IMR-90 (cell line): ENCODE measurements around the gene C6orf118. TPM values are rescaled to one million over a fixed set of nuclear protein-coding genes. Genes with fewer than 3 reads are reported as not detected.

Source experiments
- ATAC-seq: fragments of 200-7000 bp; cut with Tn5 transposase; 2 replicates; pipeline ENCODE4 v1.9.1; 2020; ENCODE audit warnings: low read depth, mild to moderate bottlenecking, moderate library complexity
- BruUV-seq: library from RNA; stranded (reverse); fragments of 400-500 nt; replicated peaks from 2 replicates; lab custom pipeline; 2021; lab: Mats Ljungman, UMichigan
- CTCF ChIA-PET: fragments of 300-600 bp; formaldehyde crosslinking; extraction: SDS; loops from one replicate; lab custom pipeline; 2021; ENCODE audit warnings: antibody characterized with exemption; lab: Yijun Ruan, JAX
- POLR2A ChIA-PET: fragments of 300-600 bp; sonication (Branson Sonifier 250); formaldehyde crosslinking; loops from one replicate; lab custom pipeline; 2022; ENCODE audit warnings: antibody characterized with exemption; ENCODE audit not compliant: unreplicated experiment; lab: Charles Lee
- DNase-seq: peaks from one replicate; pipeline ENCODE4 v3.0.0; 2013
- H2AFZ ChIP-seq: replicated peaks from 2 replicates; pipeline ENCODE3; 2013; ENCODE audit warnings: low read length, mild to moderate bottlenecking; ENCODE audit not compliant: poor library complexity
- H2AK5ac ChIP-seq: 2 replicates; pipeline ENCODE4 v1.6.1; 2013; ENCODE audit warnings: low read depth, low read length, inconsistent platforms
- H2AK9ac ChIP-seq: replicated peaks from 2 replicates; pipeline ENCODE3; 2013; ENCODE audit warnings: mild to moderate bottlenecking, low read depth, low read length, moderate library complexity; ENCODE audit not compliant: poor library complexity
- H2BK120ac ChIP-seq: 2 replicates; pipeline ENCODE4 v1.6.1; 2013; ENCODE audit warnings: low read depth, low read length, inconsistent platforms
- H2BK15ac ChIP-seq: 3 replicates; pipeline ENCODE4 v1.6.1; 2013; ENCODE audit warnings: low read depth, low read length, inconsistent platforms
- H2BK20ac ChIP-seq: 2 replicates; pipeline ENCODE4 v1.6.1; 2013; ENCODE audit warnings: low read depth, mild to moderate bottlenecking, inconsistent platforms, low read length, moderate library complexity
- H2BK5ac ChIP-seq: 2 replicates; pipeline ENCODE4 v1.6.1; 2013; ENCODE audit warnings: mild to moderate bottlenecking, low read depth, low read length, inconsistent platforms; ENCODE audit not compliant: poor library complexity, severe bottlenecking
- H3K14ac ChIP-seq: replicated peaks from 2 replicates; pipeline ENCODE4 v1.6.1; 2013; ENCODE audit warnings: low read depth, low read length, inconsistent platforms
- H3K18ac ChIP-seq: 2 replicates; pipeline ENCODE4 v1.6.1; 2013; ENCODE audit warnings: low read depth, low read length, control low read depth
- H3K23ac ChIP-seq: 2 replicates; pipeline ENCODE4 v1.6.1; 2013; ENCODE audit warnings: low read depth, low read length, inconsistent platforms
- H3K27ac ChIP-seq: 2 replicates; pipeline ENCODE4 v1.5.1; 2013; ENCODE audit warnings: mild to moderate bottlenecking, control low read depth, low read length; ENCODE audit not compliant: insufficient read depth
- H3K27me3 ChIP-seq: 2 replicates; pipeline ENCODE4 v1.6.1; 2013; ENCODE audit warnings: low read length; ENCODE audit not compliant: control insufficient read depth, insufficient read depth
- H3K36me3 ChIP-seq: 2 replicates; pipeline ENCODE4 v1.6.1; 2013; ENCODE audit warnings: low read length, mixed read lengths; ENCODE audit not compliant: control insufficient read depth, insufficient read depth
- H3K4ac ChIP-seq: 2 replicates; pipeline ENCODE4 v1.6.1; 2013; ENCODE audit warnings: low read depth, low read length, inconsistent platforms
- H3K4me1 ChIP-seq: 2 replicates; pipeline ENCODE4 v1.6.1; 2013; ENCODE audit warnings: low read length, mixed read lengths; ENCODE audit not compliant: control insufficient read depth, insufficient read depth
- H3K4me2 ChIP-seq: 2 replicates; pipeline ENCODE4 v1.6.1; 2013; ENCODE audit warnings: low read depth, mild to moderate bottlenecking, control low read depth, low read length, moderate library complexity
- H3K4me3 ChIP-seq: 2 replicates; pipeline ENCODE4 v1.5.1; 2013; ENCODE audit warnings: low read depth, mild to moderate bottlenecking, control low read depth, low read length, moderate library complexity; ENCODE audit not compliant: insufficient read depth
- H3K56ac ChIP-seq: 2 replicates; pipeline ENCODE4 v1.6.1; 2013; ENCODE audit warnings: low read length, inconsistent platforms; ENCODE audit not compliant: insufficient read depth; ENCODE audit errors: extremely low read depth
- H3K79me1 ChIP-seq, 2 experiments: 2 replicates each; pipeline ENCODE4 v1.6.1; 2013; ENCODE audit warnings: low read length in 2 of 2, inconsistent platforms in 1 of 2, low read depth in 1 of 2
- H3K9ac ChIP-seq: 2 replicates; pipeline ENCODE4 v1.6.1; 2013; ENCODE audit warnings: low read depth, low read length, control low read depth
- H3K9me1 ChIP-seq: 2 replicates; pipeline ENCODE4 v1.6.1; 2013; ENCODE audit warnings: low read length, inconsistent platforms; ENCODE audit not compliant: insufficient read depth
- H3K9me3 ChIP-seq: 2 replicates; pipeline ENCODE4 v1.6.1; 2013; ENCODE audit warnings: low read length; ENCODE audit not compliant: control insufficient read depth, insufficient read depth
- H4K20me1 ChIP-seq: 2 replicates; pipeline ENCODE4 v1.6.1; 2013; ENCODE audit warnings: low read length, inconsistent platforms; ENCODE audit not compliant: insufficient read depth
- H4K5ac ChIP-seq: 2 replicates; pipeline ENCODE4 v1.6.1; 2013; ENCODE audit warnings: mild to moderate bottlenecking, low read depth, low read length, control low read depth
- H4K8ac ChIP-seq, 2 experiments: 2 replicates each; pipeline ENCODE4 v1.6.1; 2013; ENCODE audit warnings: low read depth in 2 of 2, low read length in 2 of 2, control low read depth in 1 of 2, inconsistent platforms in 1 of 2
- H4K91ac ChIP-seq: 2 replicates; pipeline ENCODE4 v1.6.1; 2013; ENCODE audit warnings: low read depth, low read length, inconsistent platforms; ENCODE audit not compliant: insufficient read depth
- ELK1 ChIP-seq: fragments of 150-350 bp; IDR thresholded peaks from 2 replicates; pipeline ENCODE4 v1.6.1; 2016; ENCODE audit warnings: low read depth, mild to moderate bottlenecking, low read length, moderate library complexity, borderline replicate concordance
- MAZ ChIP-seq: IDR thresholded peaks from 2 replicates; pipeline ENCODE4 v1.6.1; 2012; ENCODE audit warnings: low read depth, mild to moderate bottlenecking, low read length, improper control_type of control experiment, moderate library complexity, borderline replicate concordance
- MXI1 ChIP-seq: IDR thresholded peaks from 2 replicates; pipeline ENCODE4 v1.6.1; 2012; ENCODE audit warnings: low read depth, mild to moderate bottlenecking, low read length, moderate library complexity, borderline replicate concordance
- RFX5 ChIP-seq: IDR thresholded peaks from 2 replicates; pipeline ENCODE4 v1.8.0; 2012; ENCODE audit warnings: low read depth, mild to moderate bottlenecking, low read length, moderate library complexity
- WGBS, 2 experiments: methylation state at CpG; one replicate each; pipeline versions ENCODE4 v1.1.5 to v1.1.7; 2013; ENCODE audit warnings: missing lambda C conversion rate in 2 of 2; ENCODE audit not compliant: insufficient read length in 1 of 2; ENCODE audit errors: extremely low coverage in 2 of 2; 5-methylcytosine and 5-hydroxymethylcytosine counted together
- dilution Hi-C: fragments of 300-500 bp; cut with HindIII; formaldehyde crosslinking; loops from one replicate; pipeline ENCODE4 v1.14.3; 2018; ENCODE audit warnings: low sequenced_read_pairs; ENCODE audit not compliant: unreplicated experiment
- in situ Hi-C: fragments of 300-500 bp; cut with MboI; formaldehyde crosslinking; loops from 3 replicates; pipeline ENCODE4 v1.14.3; 2019; ENCODE audit warnings: low sequenced_read_pairs, inconsistent platforms, mixed read lengths
- intact Hi-C: fragments of 100-400 bp; cut with micrococcal nuclease; formaldehyde crosslinking; loops from 2 replicates; pipeline ENCODE4 v1.10.0; 2022
- polyA plus RNA-seq, 3 experiments: library from polyadenylated mRNA; depleted of rRNA; stranded (reverse); fragments of >200 nt; gene quantifications; 2 replicates each; pipeline ENCODE4 v1.2.3, GENCODE V29; 2012; ENCODE audit warnings: low replicate concordance in 1 of 3
- total RNA-seq: library from RNA; depleted of rRNA; stranded (reverse); fragments of >200 nt; gene quantifications from 2 replicates; pipeline ENCODE4 v1.2.3, GENCODE V29; 2012
- TF ChIP-seq, protein P1 (sequence below): conservative IDR thresholded peaks from 2 replicates; pipeline ENCODE4 v1.5.1; 2012; ENCODE audit warnings: mild to moderate bottlenecking, low read depth, low read length, improper control_type of control experiment

Gene C6orf118
- total and polyA plus RNA-seq, 2 of the 4 experiments (the other 2 are of a cell fraction) = not detected

GRCh38 chr6:165292657-165293056 is 16.7 kb downstream of the C6orf118 start:
- BruUV-seq = no TSS peak
- no peak overlapping the region for H2AFZ ChIP-seq
- H3K23ac ChIP-seq = no peak overlapping the region

More at GRCh38 chr6:165292657-165293056, 16.7 kb downstream of the C6orf118 start:
- H3K9me3 ChIP-seq = no peaks in the 10 kb centered on the region
- ChIA-PET POLR2A (no interaction called here), CTCF (no interaction called here)
- no peaks in the 10 kb centered on the region for H3K4me1 ChIP-seq
- H3K27ac ChIP-seq = no peak overlapping the region
- no peak for TF ChIP-seq ELK1
- no peak for TF ChIP-seq MAZ
- no peak for TF ChIP-seq MXI1
- TF ChIP-seq, protein P1, sequence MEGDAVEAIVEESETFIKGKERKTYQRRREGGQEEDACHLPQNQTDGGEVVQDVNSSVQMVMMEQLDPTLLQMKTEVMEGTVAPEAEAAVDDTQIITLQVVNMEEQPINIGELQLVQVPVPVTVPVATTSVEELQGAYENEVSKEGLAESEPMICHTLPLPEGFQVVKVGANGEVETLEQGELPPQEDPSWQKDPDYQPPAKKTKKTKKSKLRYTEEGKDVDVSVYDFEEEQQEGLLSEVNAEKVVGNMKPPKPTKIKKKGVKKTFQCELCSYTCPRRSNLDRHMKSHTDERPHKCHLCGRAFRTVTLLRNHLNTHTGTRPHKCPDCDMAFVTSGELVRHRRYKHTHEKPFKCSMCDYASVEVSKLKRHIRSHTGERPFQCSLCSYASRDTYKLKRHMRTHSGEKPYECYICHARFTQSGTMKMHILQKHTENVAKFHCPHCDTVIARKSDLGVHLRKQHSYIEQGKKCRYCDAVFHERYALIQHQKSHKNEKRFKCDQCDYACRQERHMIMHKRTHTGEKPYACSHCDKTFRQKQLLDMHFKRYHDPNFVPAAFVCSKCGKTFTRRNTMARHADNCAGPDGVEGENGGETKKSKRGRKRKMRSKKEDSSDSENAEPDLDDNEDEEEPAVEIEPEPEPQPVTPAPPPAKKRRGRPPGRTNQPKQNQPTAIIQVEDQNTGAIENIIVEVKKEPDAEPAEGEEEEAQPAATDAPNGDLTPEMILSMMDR = no peak
- no peak for TF ChIP-seq RFX5
- DNase-seq (no peak), ATAC-seq (no peak)
- H3K18ac ChIP-seq = no peak overlapping the region
- H4K91ac ChIP-seq = no peak overlapping the region
- no peak overlapping the region for H2BK20ac ChIP-seq
- H3K9me1 ChIP-seq = no peaks in the 10 kb centered on the region
- H2AK5ac ChIP-seq = no peak overlapping the region
- no peak overlapping the region for H3K14ac ChIP-seq
- in situ Hi-C loops (no loop called here), dilution Hi-C loops (no loop called here), intact Hi-C loops (no loop called here)
- no peak overlapping the region for H4K8ac ChIP-seq
- H3K56ac ChIP-seq = no peak overlapping the region
- no peaks in the 10 kb centered on the region for H3K36me3 ChIP-seq
- H2AK9ac ChIP-seq = no peak overlapping the region
- no peaks in the 10 kb centered on the region for H3K27me3 ChIP-seq
- no peak overlapping the region for H3K4me2 ChIP-seq
- WGBS, 2 experiments = no CpG with 5 or more reads among the region's 6 CpGs
- H3K79me1 ChIP-seq = no peaks in the 10 kb centered on the region
- H4K20me1 ChIP-seq = no peaks in the 10 kb centered on the region
- no peak overlapping the region for H4K5ac ChIP-seq
- no peak overlapping the region for H2BK5ac ChIP-seq
- H3K4me3 ChIP-seq = no peak overlapping the region
- H3K4ac ChIP-seq = no peak overlapping the region
- H3K9ac ChIP-seq = no peak overlapping the region
- no peak overlapping the region for H2BK120ac ChIP-seq
- no peak overlapping the region for H2BK15ac ChIP-seq
